CD4-positive, alpha-beta T cell (primary cell): Measurements from ENCODE around the gene MTIF3. TPM values are rescaled to one million over a fixed set of nuclear protein-coding genes. Genes with fewer than 3 reads are reported as not detected.

Experiments
- ATAC-seq: fragments of 200-7000 bp; cut with Tn5 transposase; one replicate; pipeline ENCODE4 v1.10.0; 2022; ENCODE audit warnings: mild to moderate bottlenecking; ENCODE audit not compliant: poor library complexity
- CTCF ChIA-PET: fragments of 350-600 bp; sonication (Branson Sonifier 250); formaldehyde crosslinking; loops from one replicate; lab custom pipeline; 2021; ENCODE audit warnings: antibody characterized with exemption, inconsistent platforms; lab: Charles Lee
- POLR2A ChIA-PET: fragments of 350-600 bp; sonication (Branson Sonifier 250); formaldehyde crosslinking; loops from one replicate; lab custom pipeline; 2021; ENCODE audit warnings: antibody characterized with exemption, inconsistent platforms; lab: Charles Lee
- DNase-seq, 14 experiments: peaks; one replicate each; pipeline ENCODE4 v3.0.0-alpha.2; 2013 to 2020; ENCODE audit warnings: mixed read lengths in 2 of 14
- H3K27ac ChIP-seq, 2 donors: one replicate each; pipeline versions ENCODE4 v1.5.1 to v1.7.0; 2013; ENCODE audit warnings: low read length in 2 of 2, low read depth in 1 of 2, mild to moderate bottlenecking in 1 of 2
- H3K27me3 ChIP-seq, 2 experiments: 1 replicate in 1 of 2; 2 replicates in 1 of 2; pipeline versions ENCODE4 v1.6.1 to v1.7.0; 2013; ENCODE audit warnings: low read length in 2 of 2, control low read depth in 1 of 2, mild to moderate bottlenecking in 1 of 2, moderate library complexity in 1 of 2; ENCODE audit not compliant: insufficient read depth in 2 of 2, control insufficient read depth in 1 of 2
- H3K36me3 ChIP-seq: one replicate; pipeline ENCODE4 v1.6.1; 2013; ENCODE audit warnings: low read length, control low read depth; ENCODE audit not compliant: insufficient read depth
- H3K4me1 ChIP-seq: one replicate; pipeline ENCODE4 v1.6.1; 2013; ENCODE audit warnings: low read length, control low read depth; ENCODE audit not compliant: insufficient read depth
- H3K4me3 ChIP-seq: one replicate; pipeline ENCODE4 v1.5.1; 2013; ENCODE audit warnings: mild to moderate bottlenecking, low read length, moderate library complexity
- H3K9me3 ChIP-seq, 2 experiments: 1 replicate in 1 of 2; 2 replicates in 1 of 2; pipeline versions ENCODE4 v1.6.1 to v1.7.0; 2013; ENCODE audit warnings: low read length in 2 of 2, mild to moderate bottlenecking in 2 of 2, control low read depth in 1 of 2, moderate library complexity in 1 of 2; ENCODE audit not compliant: control insufficient read depth in 1 of 2, insufficient read depth in 1 of 2
- H3K27ac Mint-ChIP-seq: one replicate; pipeline ENCODE4 v1.8.0; 2020; ENCODE audit warnings: mixed read lengths
- H3K27me3 Mint-ChIP-seq: one replicate; pipeline ENCODE4 v1.8.0; 2021; ENCODE audit warnings: mixed read lengths
- H3K36me3 Mint-ChIP-seq: one replicate; pipeline ENCODE4 v1.8.0; 2021; ENCODE audit warnings: low read depth, mixed read lengths
- H3K4me1 Mint-ChIP-seq: one replicate; pipeline ENCODE4 v1.8.0; 2021; ENCODE audit warnings: low read depth, mixed read lengths
- H3K4me3 Mint-ChIP-seq: one replicate; pipeline ENCODE4 v1.8.0; 2020; ENCODE audit warnings: mild to moderate bottlenecking, mixed read lengths
- H3K9me3 Mint-ChIP-seq: one replicate; pipeline ENCODE4 v1.8.0; 2020; ENCODE audit warnings: mixed read lengths
- intact Hi-C, 2 experiments: fragments of 100-400 bp; cut with DNase I in 1 of 2; cut with micrococcal nuclease in 1 of 2; formaldehyde crosslinking; loops; one replicate each; pipeline versions ENCODE4 v1.15.1 to v1.9.0; 2023 to 2025; cut with DNase I, micrococcal nuclease
- total RNA-seq, 174 experiments: library from RNA in 2 of 174; stranded (reverse) in 2 of 174; gene quantifications; one replicate each; pipeline ENCODE4 v1.2.3 and lab custom pipeline; 2021 to 2026
- TF ChIP-seq, protein P1 (sequence below): fragments of 200-600 bp; IDR thresholded peaks from one replicate; pipeline ENCODE4 v1.8.0; 2022; ENCODE audit warnings: antibody characterized with exemption, mild to moderate bottlenecking

MTIF3 gene
- total RNA-seq, 2 experiments from 2014 or later: 13.6 to 14.5 TPM

DNA sequence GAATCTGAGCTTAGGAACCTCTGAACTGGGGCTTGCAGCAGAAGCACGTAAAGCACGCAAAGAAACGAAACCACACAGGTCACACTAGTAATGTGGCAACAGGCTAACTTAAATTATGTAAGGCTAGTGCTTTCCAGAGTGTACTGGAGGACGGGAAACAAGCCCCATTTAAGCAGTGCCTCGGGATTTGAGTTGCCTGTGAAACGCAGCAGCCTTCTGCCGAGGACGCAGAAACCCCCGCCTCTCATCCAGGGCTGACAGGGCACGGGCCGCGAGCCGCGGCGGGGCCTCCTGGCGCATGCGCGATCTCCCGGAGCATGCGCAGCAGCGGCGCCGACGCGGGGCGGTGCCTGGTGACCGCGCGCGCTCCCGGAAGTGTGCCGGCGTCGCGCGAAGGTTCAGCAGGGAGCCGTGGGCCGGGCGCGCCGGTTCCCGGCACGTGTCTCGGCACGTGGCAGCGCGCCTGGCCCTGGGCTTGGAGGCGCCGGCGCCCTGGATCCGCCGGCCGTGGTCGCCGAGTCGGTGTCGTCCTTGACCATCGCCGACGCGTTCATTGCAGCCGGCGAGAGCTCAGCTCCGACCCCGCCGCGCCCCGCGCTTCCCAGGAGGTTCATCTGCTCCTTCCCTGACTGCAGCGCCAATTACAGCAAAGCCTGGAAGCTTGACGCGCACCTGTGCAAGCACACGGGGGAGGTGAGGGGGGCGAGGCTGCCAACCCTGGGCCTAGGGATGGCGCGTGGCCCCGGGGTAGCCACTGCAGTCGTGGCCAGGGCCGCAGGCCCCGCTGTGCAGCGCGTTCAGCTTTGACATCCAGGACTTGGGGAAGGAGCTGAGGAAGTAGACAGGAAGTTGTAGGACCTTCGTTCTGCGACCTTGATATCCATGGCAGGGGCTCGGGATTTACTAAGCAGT is 25.9 kb downstream of the MTIF3 start, which contains the start of gene GTF3A:
TSS of gene GTF3A (plus strand) at position 374 of the 912 bp plus-strand sequence.
- H3K4me1 Mint-ChIP-seq: peaks cover 39% of the 10 kb centered on the region
- Histone ChIP-seq H3K9me3 (no peaks in the 10 kb centered on the region), H3K4me1 (peaks cover 50% of the 10 kb centered on the region), H3K27ac (peak within 1 kb of the TSS; percentile 91 to 95), H3K4me3 (peak within 1 kb of the TSS; percentile 79), H3K27me3 (no peaks in the 10 kb centered on the region), H3K36me3 (peaks cover 25% of the 10 kb centered on the region)
- H3K9me3 Mint-ChIP-seq: no peaks in the 10 kb centered on the region
- intact Hi-C loops: loop anchor here (1.0 to 10.0 kb wide), 7 partner anchors 18 to 1233 kb away; partner anchors contain the start of genes LNX2 (in 1 of the 2), MTIF3 (in 1 of the 2), PAN3 (in 1 of the 2) and POLR1D (in 1 of the 2)
- CTCF ChIA-PET: interaction anchor here (0.6 to 4.0 kb wide), 5 partner anchors 19 to 235 kb away, joined by 3 to 23 read pairs (median 4); partner anchors contain the start of gene MTIF3
- POLR2A ChIA-PET: interaction anchor here (0.5 to 6.5 kb wide), 8 partner anchors 19 to 1245 kb away, joined by 3 to 389 read pairs (median 6); partner anchors contain the start of genes LNX2, MTIF3 and POLR1D
- no peaks in the 10 kb centered on the region for H3K27me3 Mint-ChIP-seq
- peak within 1 kb of the TSS; percentile 95 for H3K27ac Mint-ChIP-seq
- TF ChIP-seq, protein P1, sequence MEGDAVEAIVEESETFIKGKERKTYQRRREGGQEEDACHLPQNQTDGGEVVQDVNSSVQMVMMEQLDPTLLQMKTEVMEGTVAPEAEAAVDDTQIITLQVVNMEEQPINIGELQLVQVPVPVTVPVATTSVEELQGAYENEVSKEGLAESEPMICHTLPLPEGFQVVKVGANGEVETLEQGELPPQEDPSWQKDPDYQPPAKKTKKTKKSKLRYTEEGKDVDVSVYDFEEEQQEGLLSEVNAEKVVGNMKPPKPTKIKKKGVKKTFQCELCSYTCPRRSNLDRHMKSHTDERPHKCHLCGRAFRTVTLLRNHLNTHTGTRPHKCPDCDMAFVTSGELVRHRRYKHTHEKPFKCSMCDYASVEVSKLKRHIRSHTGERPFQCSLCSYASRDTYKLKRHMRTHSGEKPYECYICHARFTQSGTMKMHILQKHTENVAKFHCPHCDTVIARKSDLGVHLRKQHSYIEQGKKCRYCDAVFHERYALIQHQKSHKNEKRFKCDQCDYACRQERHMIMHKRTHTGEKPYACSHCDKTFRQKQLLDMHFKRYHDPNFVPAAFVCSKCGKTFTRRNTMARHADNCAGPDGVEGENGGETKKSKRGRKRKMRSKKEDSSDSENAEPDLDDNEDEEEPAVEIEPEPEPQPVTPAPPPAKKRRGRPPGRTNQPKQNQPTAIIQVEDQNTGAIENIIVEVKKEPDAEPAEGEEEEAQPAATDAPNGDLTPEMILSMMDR: no peak
- peak; percentile 69 to 97 (median 87) for DNase-seq
- peaks cover 35% of the 10 kb centered on the region for H3K36me3 Mint-ChIP-seq
- peak within 1 kb of the TSS; percentile 90 for H3K4me3 Mint-ChIP-seq
- peak; percentile 53 for ATAC-seq

DNA sequence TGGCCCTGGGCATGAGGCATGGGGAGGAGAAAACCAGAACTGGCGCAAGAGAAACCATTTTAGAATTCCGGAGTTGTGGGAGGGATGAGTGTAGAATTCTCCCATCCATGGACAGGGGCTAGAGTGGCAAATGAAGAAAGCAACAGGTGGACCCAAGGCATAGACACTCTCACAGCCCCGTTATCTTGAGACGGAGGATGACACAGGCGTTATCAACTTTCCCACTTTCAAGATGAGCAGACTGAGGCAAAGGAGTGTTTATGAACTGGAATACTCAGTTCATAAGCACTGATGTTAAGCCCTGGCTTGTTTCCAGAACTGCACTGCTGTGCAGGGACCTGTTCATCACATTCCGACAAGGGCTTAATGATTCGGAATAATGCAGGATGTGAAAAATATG is 27.0 kb downstream of the MTIF3 start:
- ChIA-PET CTCF (no interaction called here), POLR2A (interaction anchor here (6.5 kb wide), 1 partner anchor 29 kb away, joined by 389 read pairs; the partner anchor contains the start of gene MTIF3)
- no peaks in the 10 kb centered on the region for H3K27me3 ChIP-seq
- Mint-ChIP-seq H3K36me3 (peaks cover 25% of the 10 kb centered on the region), H3K4me1 (peaks cover 35% of the 10 kb centered on the region), H3K9me3 (no peaks in the 10 kb centered on the region), H3K4me3 (peak overlapping the region; percentile 90), H3K27ac (peak overlapping the region; percentile 95), H3K27me3 (no peaks in the 10 kb centered on the region)
- peaks cover 41% of the 10 kb centered on the region for H3K4me1 ChIP-seq
- TF ChIP-seq, protein P1: no peak
- peak overlapping the region in 1 of 2 donors; percentile 95 for H3K27ac ChIP-seq
- H3K9me3 ChIP-seq: no peaks in the 10 kb centered on the region
- ATAC-seq (no peak), DNase-seq (no peak)
- peaks cover 13% of the 10 kb centered on the region for H3K36me3 ChIP-seq
- intact Hi-C loops: loop anchor here (2.0 to 10.0 kb wide), 4 partner anchors 169 to 711 kb away; partner anchors contain the start of genes PAN3 (in 1 of the 2), RPL21 (in 1 of the 2) and USP12 (in 1 of the 2)
- no peak overlapping the region for H3K4me3 ChIP-seq

DNA sequence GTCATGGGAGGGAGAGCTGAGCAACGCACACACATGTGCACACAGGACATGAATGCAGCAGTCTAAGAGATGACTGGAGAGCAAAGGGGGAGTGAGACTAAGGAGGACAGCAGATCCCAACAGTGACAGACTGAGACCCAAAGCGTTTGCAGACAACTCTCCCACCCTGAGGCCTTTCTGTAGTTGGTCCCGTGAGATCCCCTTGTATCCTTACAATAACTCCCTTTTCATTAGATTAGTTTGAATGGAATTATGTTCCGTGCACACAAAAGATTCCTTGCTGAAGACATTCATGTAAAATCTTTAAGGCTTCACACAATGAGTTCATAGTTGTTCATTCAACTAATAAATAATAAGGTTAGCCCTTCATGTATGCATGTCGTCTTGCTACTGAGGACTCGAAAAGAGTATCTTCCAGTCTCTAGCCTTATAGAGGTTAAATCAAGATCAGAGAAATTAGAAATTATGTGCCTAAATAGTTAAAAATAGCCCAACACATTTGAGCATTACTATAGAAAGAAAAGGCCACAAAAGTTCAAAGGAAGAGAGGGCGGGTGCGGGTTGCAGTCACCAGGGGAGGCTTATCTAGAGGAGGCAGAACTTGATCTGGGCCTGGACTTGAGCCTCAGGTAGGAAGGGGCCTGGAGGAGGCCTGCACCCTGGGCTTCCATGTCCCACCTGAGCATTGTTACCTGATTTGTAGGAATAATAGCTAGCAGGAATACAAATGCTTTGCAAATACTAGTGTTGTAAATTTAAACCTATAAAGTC is 29.1 kb downstream of the MTIF3 start:
- no peaks in the 10 kb centered on the region for H3K36me3 ChIP-seq
- Mint-ChIP-seq H3K36me3 (peaks cover 7% of the 10 kb centered on the region), H3K27ac (peak overlapping the region; percentile 95), H3K9me3 (no peaks in the 10 kb centered on the region), H3K4me3 (peak overlapping the region; percentile 50), H3K4me1 (peaks cover 14% of the 10 kb centered on the region), H3K27me3 (no peaks in the 10 kb centered on the region)
- no peaks in the 10 kb centered on the region for H3K27me3 ChIP-seq
- no peaks in the 10 kb centered on the region for H3K9me3 ChIP-seq
- no peak overlapping the region for H3K4me3 ChIP-seq
- TF ChIP-seq, protein P1: no peak
- no peak for DNase-seq
- intact Hi-C loops: loop anchor here (10.0 kb wide), 3 partner anchors 166 to 714 kb away; partner anchors contain the start of genes PAN3 (in 1 of the 2), RPL21 (in 1 of the 2) and USP12 (in 1 of the 2)
- POLR2A ChIA-PET: interaction anchor here (0.7 kb wide), 1 partner anchor 26 kb away, joined by 3 read pairs; no protein-coding TSS in a partner anchor
- no peak for ATAC-seq
- peaks cover 21% of the 10 kb centered on the region for H3K4me1 ChIP-seq
- no peak overlapping the region for H3K27ac ChIP-seq
- CTCF ChIA-PET: interaction anchor here (1.2 to 1.3 kb wide), 2 partner anchors 29 to 405 kb away, joined by 3 to 4 read pairs; partner anchors contain the start of gene MTIF3
